Prostate gland (tissue), 2 donors: ENCODE results near the gene CEP55.

Source experiments
- POLR2A ChIP-seq: fragments of 450-650 bp; IDR thresholded peaks from one replicate; pipeline ENCODE4 v1.6.1; 2016; ENCODE audit warnings: antibody characterized with exemption, mild to moderate bottlenecking
- TF ChIP-seq, protein P1 (sequence below), 4 experiments: fragments of 200-600 bp in 2 of 4; fragments of 450-650 bp in 2 of 4; sonication (generic) in 2 of 4; IDR thresholded peaks; 1 replicate in 3 of 4; 2 replicates in 1 of 4; pipeline ENCODE4 v1.5.1; 2016 to 2019; ENCODE audit warnings: antibody characterized with exemption in 4 of 4, mild to moderate bottlenecking in 2 of 4, moderate library complexity in 2 of 4

DNA sequence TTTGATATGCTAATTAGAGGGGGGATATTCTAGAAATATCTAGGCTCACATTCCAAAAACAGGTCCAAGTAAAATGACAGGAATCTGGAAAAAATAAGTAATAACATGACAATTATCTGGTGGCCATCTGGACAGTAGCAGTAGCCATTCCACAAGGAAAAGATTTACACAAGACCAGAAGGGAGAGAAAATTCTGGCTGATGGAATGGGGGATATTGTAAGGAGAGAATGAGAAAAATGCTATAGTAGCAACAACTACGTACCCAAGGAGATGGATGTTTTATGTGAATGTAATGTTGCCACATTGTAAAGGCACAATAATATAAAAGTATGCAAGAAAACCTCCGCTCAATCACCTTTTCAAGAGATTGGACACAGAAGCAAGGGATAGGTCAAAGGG is 19.7 kb upstream of the CEP55 start:
- TF ChIP-seq, protein P1, sequence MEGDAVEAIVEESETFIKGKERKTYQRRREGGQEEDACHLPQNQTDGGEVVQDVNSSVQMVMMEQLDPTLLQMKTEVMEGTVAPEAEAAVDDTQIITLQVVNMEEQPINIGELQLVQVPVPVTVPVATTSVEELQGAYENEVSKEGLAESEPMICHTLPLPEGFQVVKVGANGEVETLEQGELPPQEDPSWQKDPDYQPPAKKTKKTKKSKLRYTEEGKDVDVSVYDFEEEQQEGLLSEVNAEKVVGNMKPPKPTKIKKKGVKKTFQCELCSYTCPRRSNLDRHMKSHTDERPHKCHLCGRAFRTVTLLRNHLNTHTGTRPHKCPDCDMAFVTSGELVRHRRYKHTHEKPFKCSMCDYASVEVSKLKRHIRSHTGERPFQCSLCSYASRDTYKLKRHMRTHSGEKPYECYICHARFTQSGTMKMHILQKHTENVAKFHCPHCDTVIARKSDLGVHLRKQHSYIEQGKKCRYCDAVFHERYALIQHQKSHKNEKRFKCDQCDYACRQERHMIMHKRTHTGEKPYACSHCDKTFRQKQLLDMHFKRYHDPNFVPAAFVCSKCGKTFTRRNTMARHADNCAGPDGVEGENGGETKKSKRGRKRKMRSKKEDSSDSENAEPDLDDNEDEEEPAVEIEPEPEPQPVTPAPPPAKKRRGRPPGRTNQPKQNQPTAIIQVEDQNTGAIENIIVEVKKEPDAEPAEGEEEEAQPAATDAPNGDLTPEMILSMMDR (IDR thresholded peaks at IDR 0.05) = no peak
- no peak for TF ChIP-seq POLR2A
